ENCODE data around the gene CERKL.

CERKL gene

DNA sequence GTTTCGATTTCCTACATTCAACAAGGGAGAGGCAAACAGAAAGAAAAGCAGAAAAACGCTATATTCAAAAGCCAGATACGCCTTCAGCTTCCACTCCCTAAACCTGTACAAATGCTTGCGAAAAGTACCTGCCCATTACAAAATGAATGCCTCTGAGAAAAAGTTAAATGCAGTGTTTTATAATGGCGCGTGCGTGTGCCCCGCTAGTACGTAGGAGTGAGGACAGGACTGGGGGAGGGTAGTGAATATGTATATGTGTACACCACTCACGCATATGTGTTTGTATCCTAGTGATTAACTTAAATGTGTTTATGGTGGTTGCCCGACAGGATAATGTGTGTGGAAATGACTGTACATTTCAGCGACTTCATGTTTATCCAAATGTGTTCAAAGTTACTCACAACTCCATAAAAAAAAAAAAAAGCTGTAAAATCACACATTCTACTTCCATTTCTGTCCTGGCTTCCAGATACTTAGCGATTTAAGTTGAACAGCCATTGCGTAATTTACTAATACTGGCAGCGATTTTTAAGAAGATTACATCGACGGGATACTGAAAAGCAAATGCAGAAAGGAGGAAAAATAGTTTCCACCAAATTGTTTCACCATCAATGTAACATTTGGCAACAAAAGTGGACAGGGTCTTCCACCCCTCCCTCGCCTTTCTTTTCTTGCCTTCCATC, 22.1 kb upstream of the CERKL start:
- Histone ChIP-seq H3K79me2 (ENCODE audit: insufficient read depth, low read length) (no peaks in the 10 kb centered on the region), H3K4me1 (ENCODE audit: insufficient read depth, low read length, severe bottlenecking) (no peaks in the 10 kb centered on the region), H3F3A (ENCODE audit: insufficient read depth, low read length) (no peaks in the 10 kb centered on the region), H2AFZ (ENCODE audit: low read length) (no peak overlapping the region), H4K20me1 (ENCODE audit: insufficient read depth, low read length) (no peaks in the 10 kb centered on the region), H3K36me3 (ENCODE audit: insufficient read depth, low read length) (no peaks in the 10 kb centered on the region), H3K4me3 (ENCODE audit: low read depth, low read length, poor library complexity, severe bottlenecking) (no peak overlapping the region), H3K4me2 (ENCODE audit: low read length) (no peak overlapping the region), H3K9ac (ENCODE audit: low read length) (no peak overlapping the region), H3K9me2 (ENCODE audit: low read depth, low read length) (no peaks in the 10 kb centered on the region), H3K27ac (ENCODE audit: low read depth, low read length, poor library complexity, severe bottlenecking) (no peak overlapping the region), H3K9me3 (ENCODE audit: low read length) (no peaks in the 10 kb centered on the region), H3K27me3 (ENCODE audit: insufficient read depth, low read length) (no peaks in the 10 kb centered on the region)
- TF ChIP-seq EZH2 (IDR thresholded peaks at IDR 0.05; ENCODE audit: borderline replicate concordance, low read length), result no peak
- TF ChIP-seq, protein P1, sequence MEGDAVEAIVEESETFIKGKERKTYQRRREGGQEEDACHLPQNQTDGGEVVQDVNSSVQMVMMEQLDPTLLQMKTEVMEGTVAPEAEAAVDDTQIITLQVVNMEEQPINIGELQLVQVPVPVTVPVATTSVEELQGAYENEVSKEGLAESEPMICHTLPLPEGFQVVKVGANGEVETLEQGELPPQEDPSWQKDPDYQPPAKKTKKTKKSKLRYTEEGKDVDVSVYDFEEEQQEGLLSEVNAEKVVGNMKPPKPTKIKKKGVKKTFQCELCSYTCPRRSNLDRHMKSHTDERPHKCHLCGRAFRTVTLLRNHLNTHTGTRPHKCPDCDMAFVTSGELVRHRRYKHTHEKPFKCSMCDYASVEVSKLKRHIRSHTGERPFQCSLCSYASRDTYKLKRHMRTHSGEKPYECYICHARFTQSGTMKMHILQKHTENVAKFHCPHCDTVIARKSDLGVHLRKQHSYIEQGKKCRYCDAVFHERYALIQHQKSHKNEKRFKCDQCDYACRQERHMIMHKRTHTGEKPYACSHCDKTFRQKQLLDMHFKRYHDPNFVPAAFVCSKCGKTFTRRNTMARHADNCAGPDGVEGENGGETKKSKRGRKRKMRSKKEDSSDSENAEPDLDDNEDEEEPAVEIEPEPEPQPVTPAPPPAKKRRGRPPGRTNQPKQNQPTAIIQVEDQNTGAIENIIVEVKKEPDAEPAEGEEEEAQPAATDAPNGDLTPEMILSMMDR (IDR thresholded peaks at IDR 0.05; ENCODE audit: low read length), result no peak

DNA sequence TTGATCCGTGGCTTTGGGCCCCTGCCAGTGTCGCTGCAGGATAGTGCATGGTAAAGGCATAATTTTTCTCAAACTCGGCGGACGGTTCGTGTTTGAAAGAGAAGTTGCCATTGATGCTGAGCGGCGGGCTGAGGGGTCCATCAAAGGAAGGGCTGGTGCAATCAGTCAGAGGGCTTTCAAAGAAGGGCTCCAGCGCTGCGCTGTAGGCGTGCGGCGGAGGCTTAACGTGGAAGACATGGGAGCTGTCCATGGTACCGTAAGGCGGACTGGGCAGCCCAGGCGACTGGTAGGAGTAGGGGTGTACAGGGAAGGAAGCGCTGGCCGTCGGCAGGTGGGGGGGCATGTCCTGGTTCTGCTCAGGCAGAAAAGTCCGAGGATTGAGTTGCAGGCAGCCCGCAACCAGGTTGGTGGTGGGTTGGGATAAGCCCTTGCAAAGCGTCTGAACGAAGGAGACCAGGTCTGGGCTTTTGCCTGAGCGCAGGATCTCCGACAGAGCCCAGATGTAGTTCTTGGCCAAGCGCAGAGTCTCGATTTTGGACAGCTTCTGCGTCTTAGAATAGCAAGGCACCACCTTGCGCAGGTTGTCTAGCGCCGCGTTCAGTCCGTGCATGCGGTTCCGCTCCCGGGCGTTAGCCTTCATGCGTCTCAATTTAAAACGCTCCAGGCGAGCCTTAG, 21.1 kb upstream of the CERKL start:
- H3K9me2 ChIP-seq (ENCODE audit: low read depth, low read length), result no peaks in the 10 kb centered on the region
- H3K9me3 ChIP-seq (ENCODE audit: low read length), result no peaks in the 10 kb centered on the region
- H3K36me3 ChIP-seq (ENCODE audit: insufficient read depth, low read length), result no peaks in the 10 kb centered on the region
- H3K9ac ChIP-seq (ENCODE audit: low read length), result no peak overlapping the region
- no peaks in the 10 kb centered on the region for H3K79me2 ChIP-seq (ENCODE audit: insufficient read depth, low read length)
- H4K20me1 ChIP-seq (ENCODE audit: insufficient read depth, low read length), result no peaks in the 10 kb centered on the region
- H3F3A ChIP-seq (ENCODE audit: insufficient read depth, low read length), result no peaks in the 10 kb centered on the region
- H3K4me1 ChIP-seq (ENCODE audit: insufficient read depth, low read length, severe bottlenecking), result no peaks in the 10 kb centered on the region
- H2AFZ ChIP-seq (ENCODE audit: low read length), result no peak overlapping the region
- no peaks in the 10 kb centered on the region for H3K27me3 ChIP-seq (ENCODE audit: insufficient read depth, low read length)
- no peak overlapping the region for H3K4me2 ChIP-seq (ENCODE audit: low read length)
- no peak overlapping the region for H3K27ac ChIP-seq (ENCODE audit: low read depth, low read length, poor library complexity, severe bottlenecking)
- no peak overlapping the region for H3K4me3 ChIP-seq (ENCODE audit: low read depth, low read length, poor library complexity, severe bottlenecking)
- TF ChIP-seq EZH2 (IDR thresholded peaks at IDR 0.05; ENCODE audit: borderline replicate concordance, low read length), result no peak
- TF ChIP-seq, protein P1 (IDR thresholded peaks at IDR 0.05; ENCODE audit: low read length), result no peak

DNA sequence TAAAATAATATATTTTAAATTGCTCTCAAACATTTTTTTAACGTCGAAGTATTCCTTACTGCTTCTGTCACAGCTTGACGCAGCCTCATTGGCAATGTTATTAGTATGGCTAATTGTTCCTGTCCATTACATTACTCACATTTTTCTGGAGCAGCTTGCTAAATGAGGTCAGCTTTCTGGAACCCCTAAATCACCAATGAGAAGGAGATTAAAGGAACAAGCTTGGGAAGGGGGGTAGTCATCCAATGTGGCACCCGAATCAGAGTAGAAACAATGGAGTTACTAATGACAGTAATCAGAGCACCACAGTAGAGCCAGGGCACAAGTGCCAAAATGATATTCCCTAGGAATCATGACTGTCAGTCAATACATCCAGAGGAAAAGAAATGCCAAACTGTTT, 18.3 kb upstream of the CERKL start:
- H3K9ac ChIP-seq (ENCODE audit: low read length), result no peak overlapping the region
- no peaks in the 10 kb centered on the region for H3K79me2 ChIP-seq (ENCODE audit: insufficient read depth, low read length)
- H3F3A ChIP-seq (ENCODE audit: insufficient read depth, low read length), result no peaks in the 10 kb centered on the region
- H3K9me2 ChIP-seq (ENCODE audit: low read depth, low read length), result no peaks in the 10 kb centered on the region
- H3K27me3 ChIP-seq (ENCODE audit: insufficient read depth, low read length), result no peaks in the 10 kb centered on the region
- no peak overlapping the region for H3K4me3 ChIP-seq (ENCODE audit: low read depth, low read length, poor library complexity, severe bottlenecking)
- no peaks in the 10 kb centered on the region for H3K4me1 ChIP-seq (ENCODE audit: insufficient read depth, low read length, severe bottlenecking)
- H3K27ac ChIP-seq (ENCODE audit: low read depth, low read length, poor library complexity, severe bottlenecking), result no peak overlapping the region
- no peaks in the 10 kb centered on the region for H3K9me3 ChIP-seq (ENCODE audit: low read length)
- H3K36me3 ChIP-seq (ENCODE audit: insufficient read depth, low read length), result no peaks in the 10 kb centered on the region
- no peak overlapping the region for H3K4me2 ChIP-seq (ENCODE audit: low read length)
- no peaks in the 10 kb centered on the region for H4K20me1 ChIP-seq (ENCODE audit: insufficient read depth, low read length)
- no peak for TF ChIP-seq EZH2 (IDR thresholded peaks at IDR 0.05; ENCODE audit: borderline replicate concordance, low read length)
- TF ChIP-seq, protein P1 (IDR thresholded peaks at IDR 0.05; ENCODE audit: low read length), result no peak
- no peak overlapping the region for H2AFZ ChIP-seq (ENCODE audit: low read length)

Data from OCI-LY1 (cell line).